Stomach (tissue), 19 donors: ENCODE results near the gene TAF1A. TPM values are rescaled to one million over a fixed set of nuclear protein-coding genes. Genes with fewer than 3 reads are reported as not detected.

Source experiments
- DNase-seq, 2 donors: peaks; one replicate each; pipeline versions ENCODE4 v3.0.0 to v3.0.0-alpha.2; 2013 to 2019
- H3K27ac ChIP-seq, 5 donors: fragments of 200-600 bp in 4 of 5; sonication (generic) in 4 of 5; one replicate each; pipeline ENCODE4 v1.5.1; 2013 to 2019; ENCODE audit warnings: mild to moderate bottlenecking in 1 of 5, moderate library complexity in 1 of 5
- H3K27me3 ChIP-seq, 3 donors: fragments of 200-600 bp; sonication (generic); one replicate each; pipeline ENCODE4 v1.5.1; 2017 to 2019; ENCODE audit warnings: mixed run types in 1 of 3
- H3K36me3 ChIP-seq, 4 donors: fragments of 200-600 bp; sonication (generic); 1 replicate in 3 of 4; 2 replicates in 1 of 4; pipeline ENCODE4 v1.5.1; 2016 to 2019
- H3K4me1 ChIP-seq, 4 donors: fragments of 200-600 bp; sonication (generic); one replicate each; pipeline ENCODE4 v1.5.1; 2016 to 2019
- H3K4me3 ChIP-seq, 4 donors: fragments of 200-600 bp; sonication (generic) in 3 of 4; one replicate each; pipeline ENCODE4 v1.5.1; 2016 to 2019; ENCODE audit warnings: mild to moderate bottlenecking in 1 of 4
- H3K9me3 ChIP-seq, 4 donors: fragments of 200-600 bp; sonication (generic); one replicate each; pipeline ENCODE4 v1.5.1; 2016 to 2019
- CTCF ChIP-seq, 7 experiments: fragments of 450-650 bp in 4 of 7; fragments of 200-600 bp in 3 of 7; sonication (generic) in 3 of 7; IDR thresholded peaks; one replicate each; pipeline ENCODE4 v1.5.1; 2016 to 2019; ENCODE audit warnings: antibody characterized with exemption in 7 of 7, control low read depth in 2 of 7, mild to moderate bottlenecking in 1 of 7
- EP300 ChIP-seq: sonication (generic); formaldehyde crosslinking; IDR thresholded peaks from one replicate; pipeline ENCODE4 v1.6.1; 2017; ENCODE audit warnings: antibody characterized with exemption
- POLR2A ChIP-seq, 4 donors: fragments of 450-650 bp; IDR thresholded peaks; one replicate each; pipeline ENCODE4 v1.6.1; 2016; ENCODE audit warnings: antibody characterized with exemption in 4 of 4, control low read depth in 2 of 4, mild to moderate bottlenecking in 1 of 4, moderate library complexity in 1 of 4
- POLR2AphosphoS5 ChIP-seq, 3 donors: sonication (generic); formaldehyde crosslinking; IDR thresholded peaks; one replicate each; pipeline ENCODE4 v1.6.1; 2016; ENCODE audit warnings: antibody characterized with exemption in 3 of 3
- WGBS, 5 donors: extraction: QIAGEN DNeasy Blood & Tissue Kit in 3 of 5; methylation state at CpG; one replicate each; pipeline versions ENCODE4 v1.1.5 to v1.1.7; 2013 to 2018; 5-methylcytosine and 5-hydroxymethylcytosine counted together
- intact Hi-C: fragments of 100-400 bp; cut with DNase I; formaldehyde crosslinking; loops from one replicate; pipeline ENCODE4 v1.15.1; 2023; ENCODE audit warnings: low total_unique reads
- long read RNA-seq, 10 donors: transcript quantifications; one replicate each; lab custom pipeline, GENCODE V29; 2026
- polyA plus RNA-seq, 3 donors: library from polyadenylated mRNA; stranded (reverse); fragments of 200-250 nt; gene quantifications; one replicate each; pipeline ENCODE4 v1.2.3, GENCODE V29; 2013
- total RNA-seq, 5 donors: library from RNA; depleted of rRNA; stranded (reverse); fragments of >200 nt; gene quantifications; one replicate each; pipeline versions ENCODE4 v1.1.0 to v1.2.3, GENCODE V29; 2014 to 2016
- donor health status: healthy with polysubstance abuse.
- donor health status: Bipolar disorder and iron deficiency.
- donor health status: healthy.

Gene TAF1A
- total RNA-seq: 10 to 100 TPM in 3 of 5 donors, 1 to 10 TPM in 2; 3.5 to 35.6 (median 17.4) TPM
- 1 to 10 TPM; 1.3 to 3.2 (median 1.7) TPM for polyA plus RNA-seq
- long read RNA-seq, donor 1: 0 reads
- long read RNA-seq, donor 2, partial matches to known transcripts: 0 of 1 reads
- long read RNA-seq, donor 2, other reads (novel, unspliced or antisense): 0 of 1 reads
- long read RNA-seq, donor 3: 0 reads
- long read RNA-seq, donor 4: 0 reads
- long read RNA-seq, donor 5, partial matches to known transcripts: 0 of 1 reads
- long read RNA-seq, donor 5, other reads (novel, unspliced or antisense): 0 of 1 reads
- long read RNA-seq, donor 6: 0 reads
- long read RNA-seq, donor 7: 0 reads
- long read RNA-seq, donor 8, partial matches to known transcripts: 0 of 1 reads
- long read RNA-seq, donor 8, other reads (novel, unspliced or antisense): 0 of 1 reads
- long read RNA-seq, donor 9, partial matches to known transcripts: 0 of 1 reads
- long read RNA-seq, donor 9, other reads (novel, unspliced or antisense): 0 of 1 reads
- long read RNA-seq, donor 10, partial matches to known transcripts: 0 of 1 reads
- long read RNA-seq, donor 10, other reads (novel, unspliced or antisense): 0 of 1 reads

- Histone ChIP-seq H3K27me3 (no peaks in the 10 kb centered on the region), H3K9me3 (no peaks in the 10 kb centered on the region), H3K36me3 (peaks cover 0 to 14% (median 7%) of the 10 kb centered on the region in 4 donors), H3K4me3 (peak within 1 kb of the TSS; percentile 68 to 83 (median 71)), H3K4me1 (peaks cover 6 to 54% (median 35%) of the 10 kb centered on the region in 4 donors), H3K27ac (peak within 1 kb of the TSS; percentile 77 to 97 (median 88))
- WGBS, 5 donors: 0 to 1% (median 0%) methylated on average over 41 of the region's 41 CpGs
- intact Hi-C loops: no loop called here
- peak; percentile 87 to 96 for DNase-seq
- no peak for TF ChIP-seq EP300
- TF ChIP-seq POLR2AphosphoS5 (IDR thresholded peaks at IDR 0.05): peak; percentile 21 to 73 (median 73)
Observed at GRCh38 chr1:222589462-222590302, at the start of gene TAF1A. Gene TAF1A (minus strand): TSS chr1:222589933.

GRCh38 chr1:222634180-222635013 lies 44.7 kb upstream of the TAF1A start:
- intact Hi-C loops: loop anchor here (5.0 kb wide), 1 partner anchor 172 kb away; no protein-coding TSS in a partner anchor
- H3K27ac ChIP-seq: no peak overlapping the region

GRCh38 chr1:222632749-222633148 lies 43.0 kb upstream of the TAF1A start:
- peaks cover 0 to 6% (median 3%) of the 10 kb centered on the region in 4 donors for H3K4me1 ChIP-seq
- H3K27ac ChIP-seq: no peak overlapping the region
- H3K9me3 ChIP-seq: no peaks in the 10 kb centered on the region
- no peak overlapping the region for H3K4me3 ChIP-seq
- TF ChIP-seq POLR2AphosphoS5 (IDR thresholded peaks at IDR 0.05): no peak
- TF ChIP-seq CTCF (IDR thresholded peaks at IDR 0.05): no peak
- TF ChIP-seq POLR2A (IDR thresholded peaks at IDR 0.05): no peak
- no peak for TF ChIP-seq EP300
- H3K36me3 ChIP-seq: peaks cover 10 to 95% (median 93%) of the 10 kb centered on the region in 4 donors
- 26 to 46% (median 33%) methylated on average over 2 of the region's 2 CpGs for WGBS, 5 donors
- no peak for DNase-seq
- intact Hi-C loops: loop anchor here (5.0 kb wide), 1 partner anchor 170 kb away; no protein-coding TSS in a partner anchor
- H3K27me3 ChIP-seq: no peaks in the 10 kb centered on the region

More at GRCh38 chr1:222634180-222635013, 44.7 kb upstream of the TAF1A start:
- peak in 5 of 7 experiments; percentile 72 to 93 (median 85) for TF ChIP-seq CTCF (IDR thresholded peaks at IDR 0.05)
- no peak for TF ChIP-seq EP300
- TF ChIP-seq POLR2A (IDR thresholded peaks at IDR 0.05): no peak
- TF ChIP-seq POLR2AphosphoS5 (IDR thresholded peaks at IDR 0.05): peak in 1 of 3 donors; percentile 41
- 45 to 50% (median 48%) methylated on average over 7 of the region's 7 CpGs for whole genome bisulfite sequencing, 5 donors
- Histone ChIP-seq H3K4me1 (peaks cover 0 to 6% (median 3%) of the 10 kb centered on the region in 4 donors), H3K4me3 (no peak overlapping the region), H3K36me3 (peaks cover 4 to 94% (median 92%) of the 10 kb centered on the region in 4 donors), H3K27me3 (no peaks in the 10 kb centered on the region), H3K9me3 (no peaks in the 10 kb centered on the region)
- peak; percentile 67 to 92 for DNase-seq

- TF ChIP-seq EP300 (no peak), POLR2A (IDR thresholded peaks at IDR 0.05) (no peak), CTCF (IDR thresholded peaks at IDR 0.05) (no peak), POLR2AphosphoS5 (IDR thresholded peaks at IDR 0.05) (no peak)
- H3K4me3 ChIP-seq: no peak overlapping the region
- no peak overlapping the region for H3K27ac ChIP-seq
- WGBS, 5 donors: 83 to 90% (median 89%) methylated on average over 3 of the region's 3 CpGs
- intact Hi-C loops: loop anchor here (5.0 kb wide), 1 partner anchor 169 kb away; no protein-coding TSS in a partner anchor
- peaks cover 0 to 6% (median 3%) of the 10 kb centered on the region in 4 donors for H3K4me1 ChIP-seq
- H3K9me3 ChIP-seq: no peaks in the 10 kb centered on the region
- no peaks in the 10 kb centered on the region for H3K27me3 ChIP-seq
- no peak for DNase-seq
- peaks cover 10 to 98% (median 95%) of the 10 kb centered on the region in 4 donors for H3K36me3 ChIP-seq
Observed at GRCh38 chr1:222631611-222632208, 42.0 kb upstream of the TAF1A start.
